GM12878 (cell line): ENCODE measurements around the gene SNN. TPM values are rescaled to one million over a fixed set of nuclear protein-coding genes. Genes with fewer than 3 reads are reported as not detected.

Experiments
- ATAC-seq: fragments of 200-7000 bp; cut with Tn5 transposase; 3 replicates; pipeline ENCODE4 v1.9.1; 2020; ENCODE audit warnings: mild to moderate bottlenecking, moderate library complexity
- BruUV-seq: library from RNA; stranded (reverse); fragments of 400-500 nt; replicated peaks from 2 replicates; lab custom pipeline; 2021; lab: Mats Ljungman, UMichigan
- CTCF ChIA-PET: fragments of 300-600 bp; sonication (Branson Sonifier 250); formaldehyde crosslinking; extraction: SDS; loops from one replicate; lab custom pipeline; 2021; ENCODE audit warnings: inconsistent platforms; lab: Yijun Ruan, JAX
- POLR2A ChIA-PET: fragments of 350-600 bp; formaldehyde crosslinking; extraction: SDS; loops from one replicate; lab custom pipeline; 2021; ENCODE audit warnings: inconsistent platforms; lab: Charles Lee
- RAD21 ChIA-PET: fragments of 300-600 bp; sonication (Branson Sonifier 250); formaldehyde crosslinking; loops from one replicate; lab custom pipeline; 2023; ENCODE audit warnings: antibody characterized with exemption; ENCODE audit not compliant: unreplicated experiment; lab: Charles Lee
- SMC1A ChIA-PET: fragments of 300-600 bp; sonication (Branson Sonifier 250); formaldehyde crosslinking; loops from one replicate; lab custom pipeline; 2023; ENCODE audit not compliant: unreplicated experiment, uncharacterized antibody; lab: Charles Lee
- DNase-seq: peaks from one replicate; pipeline ENCODE4 v3.0.0-alpha.2; 2011; ENCODE audit warnings: low read depth, low spot score
- FAIRE-seq: peaks from 3 replicates; lab custom pipeline; 2011; peaks lifted over from hg19 to GRCh38; lab: Jason Lieb, UNC
- H2AFZ ChIP-seq: 2 replicates; pipeline ENCODE4 v1.6.0; 2011; ENCODE audit warnings: low read depth, low read length, control low read depth; ENCODE audit not compliant: control insufficient read depth
- H3K27ac ChIP-seq: 2 replicates; pipeline ENCODE4 v1.5.1; 2011; ENCODE audit warnings: control low read depth; ENCODE audit not compliant: control insufficient read depth, insufficient read depth
- H3K27me3 ChIP-seq, 2 experiments: replicated peaks in 1 of 2; 2 replicates each; pipeline versions ENCODE4 v1.6.0 to v1.6.1; 2011; ENCODE audit warnings: low read length in 1 of 2; ENCODE audit not compliant: control insufficient read depth in 2 of 2, insufficient read depth in 2 of 2
- H3K36me3 ChIP-seq, 2 experiments: 2 replicates each; pipeline ENCODE4 v1.5.1; 2011; ENCODE audit warnings: low read length in 1 of 2; ENCODE audit not compliant: control insufficient read depth in 2 of 2, insufficient read depth in 2 of 2
- H3K4me1 ChIP-seq: 2 replicates; pipeline ENCODE4 v1.6.1; 2011; ENCODE audit warnings: mild to moderate bottlenecking, low read length, moderate library complexity, mixed read lengths; ENCODE audit not compliant: control insufficient read depth, insufficient read depth
- H3K4me2 ChIP-seq: 2 replicates; pipeline ENCODE4 v1.6.0; 2011; ENCODE audit warnings: control low read depth; ENCODE audit not compliant: control insufficient read depth, insufficient read depth
- H3K4me3 ChIP-seq: fragments of 200-600 bp; sonication (generic); 2 replicates; pipeline ENCODE4 v1.5.1; 2016
- H3K79me2 ChIP-seq: 2 replicates; pipeline ENCODE4 v1.6.0; 2011; ENCODE audit warnings: low read length; ENCODE audit not compliant: control insufficient read depth, insufficient read depth
- H3K9ac ChIP-seq: 2 replicates; pipeline ENCODE4 v1.8.0; 2011; ENCODE audit warnings: low read length, control low read depth, mixed read lengths; ENCODE audit not compliant: control insufficient read depth, insufficient read depth
- H3K9me3 ChIP-seq: replicated peaks from 3 replicates; pipeline ENCODE4 v1.5.1; 2011; ENCODE audit warnings: mild to moderate bottlenecking, low read length; ENCODE audit not compliant: control insufficient read depth, insufficient read depth
- H4K20me1 ChIP-seq: 2 replicates; pipeline ENCODE4 v1.6.0; 2011; ENCODE audit not compliant: control insufficient read depth, insufficient read depth
- CHD1 ChIP-seq: IDR thresholded peaks from 2 replicates; pipeline ENCODE4 v1.6.1; 2012; ENCODE audit warnings: low read depth, low read length, improper control_type of control experiment
- CREB1 ChIP-seq: IDR thresholded peaks from 2 replicates; pipeline ENCODE4 v1.6.1; 2012; ENCODE audit warnings: low read depth, mild to moderate bottlenecking, inconsistent platforms
- IRF4 ChIP-seq: IDR thresholded peaks from 2 replicates; pipeline ENCODE4 v1.6.1; 2011; ENCODE audit warnings: low read depth, low read length
- MEF2B ChIP-seq: fragments of 450-650 bp; IDR thresholded peaks from 2 replicates; pipeline ENCODE4 v1.6.1; 2018; ENCODE audit warnings: mild to moderate bottlenecking, moderate library complexity; ENCODE audit not compliant: partially characterized antibody, poor library complexity, severe bottlenecking
- MTA3 ChIP-seq: IDR thresholded peaks from 2 replicates; pipeline ENCODE4 v1.6.1; 2012; ENCODE audit warnings: low read length, inconsistent platforms, borderline replicate concordance
- MXI1 ChIP-seq: fragments of 150-350 bp; IDR thresholded peaks from 2 replicates; pipeline ENCODE4 v1.6.1; 2011; ENCODE audit warnings: low read depth, mild to moderate bottlenecking, inconsistent platforms, low read length, improper control_type of control experiment
- POLR2A ChIP-seq: IDR thresholded peaks from 2 replicates; pipeline ENCODE4 v1.6.1; 2011; ENCODE audit warnings: low read depth, mild to moderate bottlenecking, low read length
- RUNX3 ChIP-seq: IDR thresholded peaks from 2 replicates; pipeline ENCODE4 v1.6.1; 2012; ENCODE audit warnings: low read length, inconsistent platforms
- SMC3 ChIP-seq: IDR thresholded peaks from 2 replicates; pipeline ENCODE4 v1.6.1; 2011; ENCODE audit warnings: low read length, improper control_type of control experiment, borderline replicate concordance
- TAF1 ChIP-seq: IDR thresholded peaks from 2 replicates; pipeline ENCODE4 v1.6.1; 2011; ENCODE audit warnings: mild to moderate bottlenecking, low read depth, low read length, borderline replicate concordance
- USF2 ChIP-seq: IDR thresholded peaks from 2 replicates; pipeline ENCODE4 v1.6.1; 2011; ENCODE audit warnings: low read depth, low read length, improper control_type of control experiment, borderline replicate concordance
- WGBS: methylation state at CpG from one replicate; pipeline ENCODE4 v1.1.6; 2016; ENCODE audit warnings: low lambda C conversion rate; ENCODE audit not compliant: insufficient replicate concordance, insufficient coverage; ENCODE audit errors: missing lambda C conversion rate; 5-methylcytosine and 5-hydroxymethylcytosine counted together
- in situ Hi-C: fragments of 300-500 bp; cut with MboI; formaldehyde crosslinking; loops from 9 replicates; pipeline ENCODE4 v1.14.3; 2018; ENCODE audit warnings: mixed read lengths
- intact Hi-C: fragments of 100-400 bp; cut with micrococcal nuclease; formaldehyde crosslinking; loops from one replicate; pipeline ENCODE4 v1.14.2; 2022; ENCODE audit not compliant: unreplicated experiment
- polyA plus RNA-seq, 11 experiments: library from polyadenylated mRNA; depleted of rRNA in 4 of 11; unstranded in 6 of 11; stranded (reverse) in 5 of 11; fragments of >200 nt; fragmentation: Nextera tagmentation in 4 of 11; fragmentation: Illumina TruSeq in 1 of 11; extraction: Ambion mirVana in 4 of 11; extraction: Trizol in 1 of 11; gene quantifications; 1 replicate in 1 of 11; 2 replicates in 10 of 11; pipeline versions ENCODE4 v1.2.1 to v1.2.3, GENCODE V29; 2011 to 2016; ENCODE audit warnings: inconsistent platforms in 2 of 11, missing spikeins in 2 of 11, low read depth in 1 of 11
- total RNA-seq, 4 experiments: library from RNA; depleted of rRNA in 3 of 4; stranded (reverse); fragments of >200 nt in 3 of 4; fragmentation: Illumina TruSeq in 1 of 4; extraction: Trizol in 1 of 4; gene quantifications; 2 replicates each; pipeline versions ENCODE4 v1.2.1 to v1.2.3, GENCODE V29; 2013 to 2021
- TF ChIP-seq, protein P1 (sequence below): fragments of 150-350 bp; IDR thresholded peaks from 2 replicates; pipeline ENCODE4 v1.6.1; 2016; ENCODE audit warnings: low read depth, low read length

Gene SNN
- total and polyA plus RNA-seq, 10 of the 15 experiments (the other 5 are each of a cell fraction or from before 2014, with no cell fraction given), result 2.2 to 43.4 (median 27.8) TPM

DNA sequence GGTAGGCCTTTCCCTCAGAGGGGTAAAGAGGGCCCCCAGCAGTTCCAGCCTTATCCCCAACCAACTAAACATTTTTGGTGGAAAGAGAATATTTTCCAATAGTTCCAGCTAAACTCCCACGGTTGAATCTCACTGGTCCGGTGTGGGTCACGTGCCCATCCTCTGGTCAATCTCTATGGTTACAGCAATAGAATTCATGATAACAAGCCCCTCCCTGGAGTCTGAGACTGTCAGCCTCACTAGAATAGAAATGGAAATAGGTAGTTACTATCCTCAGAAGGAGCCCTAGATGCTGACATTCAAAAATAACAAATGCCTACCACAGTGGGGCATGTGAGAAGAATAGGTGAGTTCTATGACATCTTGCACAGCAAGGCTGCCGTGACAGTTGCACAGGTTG is 44.0 kb upstream of the SNN start (continued):
- TF ChIP-seq, protein P1, sequence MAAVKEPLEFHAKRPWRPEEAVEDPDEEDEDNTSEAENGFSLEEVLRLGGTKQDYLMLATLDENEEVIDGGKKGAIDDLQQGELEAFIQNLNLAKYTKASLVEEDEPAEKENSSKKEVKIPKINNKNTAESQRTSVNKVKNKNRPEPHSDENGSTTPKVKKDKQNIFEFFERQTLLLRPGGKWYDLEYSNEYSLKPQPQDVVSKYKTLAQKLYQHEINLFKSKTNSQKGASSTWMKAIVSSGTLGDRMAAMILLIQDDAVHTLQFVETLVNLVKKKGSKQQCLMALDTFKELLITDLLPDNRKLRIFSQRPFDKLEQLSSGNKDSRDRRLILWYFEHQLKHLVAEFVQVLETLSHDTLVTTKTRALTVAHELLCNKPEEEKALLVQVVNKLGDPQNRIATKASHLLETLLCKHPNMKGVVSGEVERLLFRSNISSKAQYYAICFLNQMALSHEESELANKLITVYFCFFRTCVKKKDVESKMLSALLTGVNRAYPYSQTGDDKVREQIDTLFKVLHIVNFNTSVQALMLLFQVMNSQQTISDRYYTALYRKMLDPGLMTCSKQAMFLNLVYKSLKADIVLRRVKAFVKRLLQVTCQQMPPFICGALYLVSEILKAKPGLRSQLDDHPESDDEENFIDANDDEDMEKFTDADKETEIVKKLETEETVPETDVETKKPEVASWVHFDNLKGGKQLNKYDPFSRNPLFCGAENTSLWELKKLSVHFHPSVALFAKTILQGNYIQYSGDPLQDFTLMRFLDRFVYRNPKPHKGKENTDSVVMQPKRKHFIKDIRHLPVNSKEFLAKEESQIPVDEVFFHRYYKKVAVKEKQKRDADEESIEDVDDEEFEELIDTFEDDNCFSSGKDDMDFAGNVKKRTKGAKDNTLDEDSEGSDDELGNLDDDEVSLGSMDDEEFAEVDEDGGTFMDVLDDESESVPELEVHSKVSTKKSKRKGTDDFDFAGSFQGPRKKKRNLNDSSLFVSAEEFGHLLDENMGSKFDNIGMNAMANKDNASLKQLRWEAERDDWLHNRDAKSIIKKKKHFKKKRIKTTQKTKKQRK, result no peak
- TF ChIP-seq CREB1, result no peak
- TF ChIP-seq MTA3, result no peak

- WGBS, result 49% methylated on average over 16 of the region's 16 CpGs
- in situ Hi-C loops, result no loop called here
- ATAC-seq (no peak), FAIRE-seq (no peak), DNase-seq (no peak)
- ChIA-PET POLR2A (no interaction called here), SMC1A (no interaction called here), CTCF (no interaction called here), RAD21 (no interaction called here)
- H2AFZ ChIP-seq, result no peak overlapping the region
- H3K27ac ChIP-seq, result no peak overlapping the region
- peaks cover 17% of the 10 kb centered on the region for H3K4me1 ChIP-seq
- no peak overlapping the region for H3K4me2 ChIP-seq
- no peaks in the 10 kb centered on the region for H3K27me3 ChIP-seq
- H3K79me2 ChIP-seq, result no peaks in the 10 kb centered on the region
- no peaks in the 10 kb centered on the region for H4K20me1 ChIP-seq
- intact Hi-C loops, result no loop called here
- H3K9ac ChIP-seq, result no peak overlapping the region
- BruUV-seq, result no TSS peak
- no peak overlapping the region for H3K4me3 ChIP-seq
- H3K9me3 ChIP-seq, result no peaks in the 10 kb centered on the region
- H3K36me3 ChIP-seq, result no peaks in the 10 kb centered on the region
- no peak for TF ChIP-seq CHD1
- no peak for TF ChIP-seq POLR2A
- TF ChIP-seq SMC3, result no peak
- no peak for TF ChIP-seq USF2
- TF ChIP-seq TAF1, result no peak
- TF ChIP-seq, protein P1, result no peak
- TF ChIP-seq MXI1, result no peak
- TF ChIP-seq RUNX3, result no peak
- TF ChIP-seq IRF4, result no peak
- no peak for TF ChIP-seq MEF2B
Observed at GRCh38 chr16:11624636-11625607, 43.3 kb upstream of the SNN start.
